Central memory CD8-positive, alpha-beta T cell (primary cell): ENCODE data around the gene TMIE.
"Not testable (repeated sequence)": the region's sequence is repeated elsewhere in the genome, so short reads cannot be mapped to it uniquely, and the experiment has no call there.

Source experiments
- ATAC-seq: fragments of 150-1000 bp; cut with Tn5 transposase; replicated peaks from 2 replicates; pipeline ENCODE4 v1.10.0; 2022; ENCODE audit warnings: mild to moderate bottlenecking, moderate FRiP score, moderate number of reproducible peaks; ENCODE audit not compliant: poor library complexity, severe bottlenecking; ENCODE audit errors: extremely low read depth
- DNase-seq, 2 donors: peaks; one replicate each; pipeline ENCODE4 v3.0.0; 2021; ENCODE audit warnings: low spot score in 2 of 2
- H3K27ac Mint-ChIP-seq: one replicate; pipeline ENCODE4 v1.8.0; 2022; ENCODE audit warnings: low read depth, mild to moderate bottlenecking, moderate library complexity, mixed read lengths
- H3K27me3 Mint-ChIP-seq: one replicate; pipeline ENCODE4 v1.8.0; 2022; ENCODE audit warnings: mixed read lengths
- H3K36me3 Mint-ChIP-seq: one replicate; pipeline ENCODE4 v1.8.0; 2022; ENCODE audit warnings: mild to moderate bottlenecking, moderate library complexity, mixed read lengths; ENCODE audit not compliant: insufficient read depth
- H3K4me1 Mint-ChIP-seq: one replicate; pipeline ENCODE4 v1.8.0; 2022; ENCODE audit warnings: mixed read lengths
- H3K4me3 Mint-ChIP-seq: one replicate; pipeline ENCODE4 v1.8.0; 2022; ENCODE audit warnings: mild to moderate bottlenecking, moderate library complexity, mixed read lengths
- H3K9me3 Mint-ChIP-seq: one replicate; pipeline ENCODE4 v1.8.0; 2022; ENCODE audit warnings: mixed read lengths

TMIE gene

GRCh38 chr3:46736006-46736872 lies 35.0 kb downstream of the TMIE start:
- no peak overlapping the region for H3K27ac Mint-ChIP-seq
- no peaks in the 10 kb centered on the region for H3K4me1 Mint-ChIP-seq
- DNase-seq, result peak in 1 of 2 donors; percentile 8
- peaks cover 57% of the 10 kb centered on the region for H3K27me3 Mint-ChIP-seq
- H3K9me3 Mint-ChIP-seq, result no peaks in the 10 kb centered on the region
- no peak overlapping the region for H3K4me3 Mint-ChIP-seq
- no peaks in the 10 kb centered on the region for H3K36me3 Mint-ChIP-seq
- no peak for ATAC-seq

GRCh38 chr3:46737329-46737731 lies 36.1 kb downstream of the TMIE start:
- DNase-seq (no peak), ATAC-seq (no peak)
- Mint-ChIP-seq H3K36me3 (no peaks in the 10 kb centered on the region), H3K4me1 (no peaks in the 10 kb centered on the region), H3K4me3 (no peak overlapping the region), H3K27ac (no peak overlapping the region), H3K9me3 (no peaks in the 10 kb centered on the region), H3K27me3 (peaks cover 52% of the 10 kb centered on the region)

GRCh38 chr3:46739565-46739964 lies 38.4 kb downstream of the TMIE start:
- not testable (repeated sequence) for ATAC-seq, H3K4me3 Mint-ChIP-seq, H3K36me3 Mint-ChIP-seq, H3K27ac Mint-ChIP-seq, DNase-seq, H3K9me3 Mint-ChIP-seq, H3K4me1 Mint-ChIP-seq
- peaks cover 40% of the 10 kb centered on the region for H3K27me3 Mint-ChIP-seq

- Mint-ChIP-seq H3K4me1 (no peaks in the 10 kb centered on the region), H3K36me3 (no peaks in the 10 kb centered on the region), H3K27me3 (peaks cover 10% of the 10 kb centered on the region), H3K4me3 (no peak overlapping the region), H3K27ac (no peak overlapping the region), H3K9me3 (no peaks in the 10 kb centered on the region)
- ATAC-seq (no peak), DNase-seq (no peak)
Measured at GRCh38 chr3:46742992-46743585, 41.9 kb downstream of the TMIE start.

- Mint-ChIP-seq H3K9me3 (no peaks in the 10 kb centered on the region), H3K36me3 (no peaks in the 10 kb centered on the region), H3K4me1 (no peaks in the 10 kb centered on the region), H3K27me3 (peaks cover 9% of the 10 kb centered on the region), H3K27ac (no peak overlapping the region), H3K4me3 (no peak overlapping the region)
- ATAC-seq (no peak), DNase-seq (no peak)
Measured at GRCh38 chr3:46746711-46747110, 45.5 kb downstream of the TMIE start.

- peaks cover 6% of the 10 kb centered on the region for H3K27me3 Mint-ChIP-seq
- no peaks in the 10 kb centered on the region for H3K9me3 Mint-ChIP-seq
- no peaks in the 10 kb centered on the region for H3K36me3 Mint-ChIP-seq
- DNase-seq, result no peak
- ATAC-seq, result no peak
- H3K4me1 Mint-ChIP-seq, result no peaks in the 10 kb centered on the region
- no peak overlapping the region for H3K27ac Mint-ChIP-seq
- no peak overlapping the region for H3K4me3 Mint-ChIP-seq
Measured at GRCh38 chr3:46748170-46748569, 47.0 kb downstream of the TMIE start.

- Mint-ChIP-seq H3K27ac (no peak overlapping the region), H3K4me1 (no peaks in the 10 kb centered on the region), H3K36me3 (peaks cover 2% of the 10 kb centered on the region), H3K9me3 (no peaks in the 10 kb centered on the region), H3K4me3 (no peak overlapping the region), H3K27me3 (no peaks in the 10 kb centered on the region)
- ATAC-seq (no peak), DNase-seq (no peak)
Measured at GRCh38 chr3:46749129-46749528, 47.9 kb downstream of the TMIE start.

GRCh38 chr3:46750555-46751038 lies 49.4 kb downstream of the TMIE start:
- ATAC-seq (no peak), DNase-seq (no peak)
- no peaks in the 10 kb centered on the region for H3K9me3 Mint-ChIP-seq
- peaks cover 2% of the 10 kb centered on the region for H3K36me3 Mint-ChIP-seq
- no peaks in the 10 kb centered on the region for H3K27me3 Mint-ChIP-seq
- no peak overlapping the region for H3K27ac Mint-ChIP-seq
- no peak overlapping the region for H3K4me3 Mint-ChIP-seq
- no peaks in the 10 kb centered on the region for H3K4me1 Mint-ChIP-seq

- H3K4me3 Mint-ChIP-seq, H3K9me3 Mint-ChIP-seq, H3K36me3 Mint-ChIP-seq, H3K4me1 Mint-ChIP-seq, H3K27ac Mint-ChIP-seq, ATAC-seq, DNase-seq: not testable (repeated sequence)
- H3K27me3 Mint-ChIP-seq, result peaks cover 13% of the 10 kb centered on the region
Measured at GRCh38 chr3:46753127-46753526, 51.9 kb downstream of the TMIE start.

- no peak overlapping the region for H3K27ac Mint-ChIP-seq
- no peak overlapping the region for H3K4me3 Mint-ChIP-seq
Measured at GRCh38 chr3:46755646-46756045, 54.5 kb downstream of the TMIE start.

GRCh38 chr3:46756642-46757041 lies 55.5 kb downstream of the TMIE start:
- Mint-ChIP-seq H3K36me3 (peaks cover 2% of the 10 kb centered on the region), H3K9me3 (no peaks in the 10 kb centered on the region), H3K4me1 (no peaks in the 10 kb centered on the region), H3K4me3 (no peak overlapping the region), H3K27ac (no peak overlapping the region), H3K27me3 (peaks cover 39% of the 10 kb centered on the region)
- DNase-seq (no peak), ATAC-seq (no peak)

More at GRCh38 chr3:46755646-46756045, 54.5 kb downstream of the TMIE start:
- H3K4me1 Mint-ChIP-seq, result no peaks in the 10 kb centered on the region
- no peak for DNase-seq
- ATAC-seq, result no peak
- no peaks in the 10 kb centered on the region for H3K9me3 Mint-ChIP-seq
- peaks cover 2% of the 10 kb centered on the region for H3K36me3 Mint-ChIP-seq
- peaks cover 30% of the 10 kb centered on the region for H3K27me3 Mint-ChIP-seq

GRCh38 chr3:46759239-46760167 lies 58.3 kb downstream of the TMIE start:
- no peak for DNase-seq
- no peak overlapping the region for H3K4me3 Mint-ChIP-seq
- no peak for ATAC-seq
- no peaks in the 10 kb centered on the region for H3K36me3 Mint-ChIP-seq
- peaks cover 23% of the 10 kb centered on the region for H3K9me3 Mint-ChIP-seq
- peaks cover 66% of the 10 kb centered on the region for H3K27me3 Mint-ChIP-seq
- no peaks in the 10 kb centered on the region for H3K4me1 Mint-ChIP-seq
- H3K27ac Mint-ChIP-seq, result no peak overlapping the region
